ENCODE measurements around the gene SNIP1. TPM values are rescaled to one million over a fixed set of nuclear protein-coding genes. Genes with fewer than 3 reads are reported as not detected.
"Not testable (repeated sequence)": the region's sequence is repeated elsewhere in the genome, so short reads cannot be mapped to it uniquely, and the experiment has no call there.

Gene SNIP1
- total RNA-seq, 1 donor from 2014 or later: 25.0 TPM

- no peak for DNase-seq
These were observed 44.9 kb downstream of the SNIP1 start for GRCh38 chr1:37509181-37509580.

GRCh38 chr1:37506740-37507139 is 47.4 kb downstream of the SNIP1 start:
- no peak for DNase-seq

GRCh38 chr1:37502791-37503190 is 51.3 kb downstream of the SNIP1 start:
- DNase-seq: not testable (repeated sequence)

GRCh38 chr1:37502104-37502503 is 52.0 kb downstream of the SNIP1 start:
- no peak for DNase-seq

GRCh38 chr1:37501661-37502060 is 52.4 kb downstream of the SNIP1 start:
- DNase-seq: no peak

GRCh38 chr1:37498872-37499617 is 55.0 kb downstream of the SNIP1 start:
- DNase-seq: no peak

GRCh38 chr1:37497832-37498231 is 56.3 kb downstream of the SNIP1 start:
- no peak for DNase-seq

GRCh38 chr1:37495875-37496274 is 58.2 kb downstream of the SNIP1 start:
- no peak for DNase-seq

- no peak for DNase-seq
These were observed 60.6 kb downstream of the SNIP1 start for GRCh38 chr1:37493336-37494098.

- no peak for DNase-seq
These were observed 66.5 kb downstream of the SNIP1 start for GRCh38 chr1:37487619-37487984.

GRCh38 chr1:37486680-37487618 is 67.1 kb downstream of the SNIP1 start:
- peak; percentile 36 for DNase-seq

GRCh38 chr1:37485902-37486679 is 68.0 kb downstream of the SNIP1 start:
- DNase-seq: no peak

Small RNA genes within 50 kb of the gene (small RNA-seq; reads per million reads assigned to genes)
- not detected for gene AL034379.1
- gene MIR5581: 0.12 reads per million

Other genes starting within 250 kb of the SNIP1 start
- gene ZC3H12A, start 79.7 kb downstream of the SNIP1 start, total RNA-seq: 0.47 TPM
- 106 TPM for gene MEAF6, start 39.5 kb downstream of the SNIP1 start, total RNA-seq
- 3.1 TPM for gene DNALI1, start 2.6 kb upstream of the SNIP1 start, total RNA-seq
- 45.7 TPM for gene GNL2, start 41.6 kb upstream of the SNIP1 start, total RNA-seq
- gene RSPO1, start 80.6 kb upstream of the SNIP1 start, total RNA-seq: not detected
- gene CDCA8, start 138.2 kb upstream of the SNIP1 start, total RNA-seq: 0.31 TPM
- 10.1 TPM for gene EPHA10, start 210.8 kb upstream of the SNIP1 start, total RNA-seq
- gene MANEAL, start 239.6 kb upstream of the SNIP1 start, total RNA-seq: 30.7 TPM